GM10266 (cell line): ENCODE measurements around the gene SLC39A11.

Experiments used
- DNase-seq: peaks from one replicate; pipeline ENCODE4 v3.0.0; 2012; ENCODE audit errors: extremely low spot score
- TF ChIP-seq, protein P1 (sequence below): IDR thresholded peaks from 2 replicates; pipeline ENCODE4 v1.5.1; 2012; ENCODE audit warnings: mild to moderate bottlenecking, low read depth; ENCODE audit not compliant: control insufficient read depth, insufficient read depth; ENCODE audit errors: missing control alignments

Gene SLC39A11

DNA sequence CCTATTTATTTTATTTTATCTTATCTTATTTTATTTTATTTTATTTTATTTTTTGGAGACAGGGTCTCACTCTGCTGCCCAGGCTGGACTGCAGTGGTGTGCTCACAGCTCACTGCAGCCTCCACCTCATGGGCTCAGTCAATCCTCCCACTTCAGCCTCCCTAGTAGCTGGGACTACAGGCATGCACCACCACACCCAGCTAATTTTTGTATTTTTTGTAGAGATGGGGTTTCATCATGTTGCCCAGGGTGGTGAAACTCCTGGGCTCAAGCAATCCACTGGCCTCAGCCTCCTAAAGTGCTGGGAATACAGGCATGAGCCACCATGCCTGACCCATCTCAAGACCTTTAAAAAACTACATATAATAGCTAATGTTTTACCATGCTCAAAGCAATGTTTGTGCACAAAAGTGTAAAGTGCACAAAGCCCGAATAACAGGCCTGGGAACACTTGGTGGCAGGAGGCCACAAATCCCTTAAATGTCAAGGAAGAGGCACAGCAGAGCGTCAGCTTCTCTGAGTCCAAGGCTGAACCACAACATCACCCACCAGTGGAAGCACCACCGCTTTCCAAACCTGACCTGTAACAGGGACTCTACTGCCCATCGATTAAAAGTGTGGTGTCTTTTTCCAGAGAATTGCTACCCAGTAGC lies 30.6 kb upstream of the SLC39A11 start:
- DNase-seq, result no peak
- TF ChIP-seq, protein P1, sequence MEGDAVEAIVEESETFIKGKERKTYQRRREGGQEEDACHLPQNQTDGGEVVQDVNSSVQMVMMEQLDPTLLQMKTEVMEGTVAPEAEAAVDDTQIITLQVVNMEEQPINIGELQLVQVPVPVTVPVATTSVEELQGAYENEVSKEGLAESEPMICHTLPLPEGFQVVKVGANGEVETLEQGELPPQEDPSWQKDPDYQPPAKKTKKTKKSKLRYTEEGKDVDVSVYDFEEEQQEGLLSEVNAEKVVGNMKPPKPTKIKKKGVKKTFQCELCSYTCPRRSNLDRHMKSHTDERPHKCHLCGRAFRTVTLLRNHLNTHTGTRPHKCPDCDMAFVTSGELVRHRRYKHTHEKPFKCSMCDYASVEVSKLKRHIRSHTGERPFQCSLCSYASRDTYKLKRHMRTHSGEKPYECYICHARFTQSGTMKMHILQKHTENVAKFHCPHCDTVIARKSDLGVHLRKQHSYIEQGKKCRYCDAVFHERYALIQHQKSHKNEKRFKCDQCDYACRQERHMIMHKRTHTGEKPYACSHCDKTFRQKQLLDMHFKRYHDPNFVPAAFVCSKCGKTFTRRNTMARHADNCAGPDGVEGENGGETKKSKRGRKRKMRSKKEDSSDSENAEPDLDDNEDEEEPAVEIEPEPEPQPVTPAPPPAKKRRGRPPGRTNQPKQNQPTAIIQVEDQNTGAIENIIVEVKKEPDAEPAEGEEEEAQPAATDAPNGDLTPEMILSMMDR, result no peak

GRCh38 chr17:73121506-73121905 lies 29.0 kb upstream of the SLC39A11 start:
- TF ChIP-seq, protein P1, result no peak
- DNase-seq, result no peak

- DNase-seq, result no peak
- TF ChIP-seq, protein P1, result no peak
These were observed 27.1 kb upstream of the SLC39A11 start for GRCh38 chr17:73119631-73120030.

DNA sequence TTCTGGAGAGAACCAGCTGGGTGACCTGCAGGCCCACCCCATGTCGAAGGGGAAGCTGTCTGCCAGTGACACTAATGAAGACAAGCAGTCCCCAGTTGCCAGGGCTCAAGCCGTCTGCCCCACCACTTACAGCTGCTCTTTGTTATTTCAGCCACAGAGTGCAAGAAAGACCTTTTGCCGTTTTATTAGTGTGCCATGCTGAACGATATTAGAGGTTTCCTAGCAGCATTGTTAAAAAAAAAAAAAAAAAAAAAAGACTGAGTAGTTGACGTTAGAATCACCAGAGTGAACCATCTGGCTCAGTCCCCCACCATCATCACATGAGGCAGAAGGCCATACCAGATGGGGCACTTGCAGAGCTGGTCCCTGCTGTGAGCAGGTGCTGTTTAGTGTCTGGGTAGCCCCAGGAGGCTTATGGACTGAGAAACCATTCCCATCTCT lies 26.5 kb upstream of the SLC39A11 start:
- TF ChIP-seq, protein P1, result no peak
- no peak for DNase-seq

DNA sequence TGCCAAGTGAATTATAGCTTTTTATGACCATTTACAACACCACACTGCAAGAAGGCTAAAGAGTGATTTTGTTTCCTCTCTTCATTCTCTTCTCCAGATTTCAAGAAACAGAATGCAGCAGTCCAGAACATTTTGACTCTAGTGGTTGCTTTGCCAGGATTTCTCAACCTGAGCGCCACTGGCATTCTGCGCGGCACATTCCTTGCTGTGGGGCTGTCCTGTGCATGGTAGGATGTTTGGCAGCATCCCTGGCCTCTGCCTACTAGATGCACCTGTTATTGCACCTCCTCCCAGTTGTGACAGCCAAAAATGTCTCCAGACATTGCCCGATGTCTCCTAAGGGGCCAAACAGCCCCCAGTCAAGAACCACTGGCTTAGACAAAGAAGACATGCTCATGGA lies 25.7 kb upstream of the SLC39A11 start:
- no peak for DNase-seq
- TF ChIP-seq, protein P1, result no peak

GRCh38 chr17:73112246-73112645 lies 19.8 kb upstream of the SLC39A11 start:
- DNase-seq, result no peak
- TF ChIP-seq, protein P1, result no peak

- DNase-seq, result no peak
- TF ChIP-seq, protein P1, result no peak
These were observed 18.9 kb upstream of the SLC39A11 start for GRCh38 chr17:73111386-73111785.
